Activated CD8-positive, alpha-beta T cell treated with anti-CD3 and anti-CD28 coated beads for 36 hours (primary cell): ENCODE data around the gene ERC2. TPM values are rescaled to one million over a fixed set of nuclear protein-coding genes. Genes with fewer than 3 reads are reported as not detected.

ENCODE experiments used
- ATAC-seq: fragments of 200-7000 bp; cut with Tn5 transposase; one replicate; pipeline ENCODE4 v1.10.0; 2021; ENCODE audit warnings: mild to moderate bottlenecking, moderate library complexity
- CTCF ChIA-PET: fragments of 350-600 bp; sonication (Branson Sonifier 250); formaldehyde crosslinking; loops from one replicate; lab custom pipeline; 2021; ENCODE audit warnings: antibody characterized with exemption; lab: Charles Lee
- POLR2A ChIA-PET: fragments of 350-600 bp; sonication (Branson Sonifier 250); formaldehyde crosslinking; loops from one replicate; lab custom pipeline; 2021; ENCODE audit warnings: antibody characterized with exemption; lab: Charles Lee
- DNase-seq: peaks from one replicate; pipeline ENCODE4 v3.0.0-alpha.2; 2020
- H3K27ac Mint-ChIP-seq: one replicate; pipeline ENCODE4 v1.8.0; 2021; ENCODE audit warnings: mild to moderate bottlenecking, mixed read lengths
- H3K27me3 Mint-ChIP-seq: one replicate; pipeline ENCODE4 v1.8.0; 2021; ENCODE audit warnings: mixed read lengths
- H3K36me3 Mint-ChIP-seq: one replicate; pipeline ENCODE4 v1.8.0; 2021; ENCODE audit warnings: low read depth, mixed read lengths
- H3K4me1 Mint-ChIP-seq: one replicate; pipeline ENCODE4 v1.8.0; 2021; ENCODE audit warnings: low read depth, mixed read lengths
- H3K4me3 Mint-ChIP-seq: one replicate; pipeline ENCODE4 v1.8.0; 2021; ENCODE audit warnings: mild to moderate bottlenecking, moderate library complexity, mixed read lengths
- H3K9me3 Mint-ChIP-seq: one replicate; pipeline ENCODE4 v1.8.0; 2021; ENCODE audit warnings: mixed read lengths
- intact Hi-C: fragments of 100-400 bp; cut with micrococcal nuclease; formaldehyde crosslinking; loops from one replicate; pipeline ENCODE4 v1.10.0; 2022
- total RNA-seq, 2 experiments: library from RNA; stranded (reverse); gene quantifications; one replicate each; pipeline ENCODE4 v1.2.3, GENCODE V29; 2021
- TF ChIP-seq, protein P1 (sequence below): fragments of 200-600 bp; IDR thresholded peaks from one replicate; pipeline ENCODE4 v1.8.0; 2022; ENCODE audit warnings: antibody characterized with exemption, mild to moderate bottlenecking

Gene ERC2
- total RNA-seq, 2 experiments from 2014 or later, result 0.18 to 0.52 TPM

GRCh38 chr3:55624238-55624637, 844.0 kb downstream of the ERC2 start:
- no peaks in the 10 kb centered on the region for H3K27me3 Mint-ChIP-seq
- no peak for ATAC-seq
- DNase-seq, result no peak
- H3K9me3 Mint-ChIP-seq, result no peaks in the 10 kb centered on the region
- no peaks in the 10 kb centered on the region for H3K36me3 Mint-ChIP-seq
- ChIA-PET CTCF (no interaction called here), POLR2A (no interaction called here)
- no peak overlapping the region for H3K27ac Mint-ChIP-seq
- H3K4me3 Mint-ChIP-seq, result no peak overlapping the region
- H3K4me1 Mint-ChIP-seq, result no peaks in the 10 kb centered on the region
- intact Hi-C loops, result no loop called here
- TF ChIP-seq, protein P1, sequence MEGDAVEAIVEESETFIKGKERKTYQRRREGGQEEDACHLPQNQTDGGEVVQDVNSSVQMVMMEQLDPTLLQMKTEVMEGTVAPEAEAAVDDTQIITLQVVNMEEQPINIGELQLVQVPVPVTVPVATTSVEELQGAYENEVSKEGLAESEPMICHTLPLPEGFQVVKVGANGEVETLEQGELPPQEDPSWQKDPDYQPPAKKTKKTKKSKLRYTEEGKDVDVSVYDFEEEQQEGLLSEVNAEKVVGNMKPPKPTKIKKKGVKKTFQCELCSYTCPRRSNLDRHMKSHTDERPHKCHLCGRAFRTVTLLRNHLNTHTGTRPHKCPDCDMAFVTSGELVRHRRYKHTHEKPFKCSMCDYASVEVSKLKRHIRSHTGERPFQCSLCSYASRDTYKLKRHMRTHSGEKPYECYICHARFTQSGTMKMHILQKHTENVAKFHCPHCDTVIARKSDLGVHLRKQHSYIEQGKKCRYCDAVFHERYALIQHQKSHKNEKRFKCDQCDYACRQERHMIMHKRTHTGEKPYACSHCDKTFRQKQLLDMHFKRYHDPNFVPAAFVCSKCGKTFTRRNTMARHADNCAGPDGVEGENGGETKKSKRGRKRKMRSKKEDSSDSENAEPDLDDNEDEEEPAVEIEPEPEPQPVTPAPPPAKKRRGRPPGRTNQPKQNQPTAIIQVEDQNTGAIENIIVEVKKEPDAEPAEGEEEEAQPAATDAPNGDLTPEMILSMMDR, result no peak

- ATAC-seq (no peak), DNase-seq (no peak)
- Mint-ChIP-seq H3K36me3 (no peaks in the 10 kb centered on the region), H3K4me1 (no peaks in the 10 kb centered on the region), H3K4me3 (no peak overlapping the region), H3K27me3 (no peaks in the 10 kb centered on the region), H3K27ac (no peak overlapping the region), H3K9me3 (no peaks in the 10 kb centered on the region)
- POLR2A ChIA-PET, result no interaction called here
- intact Hi-C loops, result no loop called here
- CTCF ChIA-PET, result no interaction called here
- TF ChIP-seq, protein P1, result no peak
These were observed 844.5 kb downstream of the ERC2 start for GRCh38 chr3:55623786-55624185.

DNA sequence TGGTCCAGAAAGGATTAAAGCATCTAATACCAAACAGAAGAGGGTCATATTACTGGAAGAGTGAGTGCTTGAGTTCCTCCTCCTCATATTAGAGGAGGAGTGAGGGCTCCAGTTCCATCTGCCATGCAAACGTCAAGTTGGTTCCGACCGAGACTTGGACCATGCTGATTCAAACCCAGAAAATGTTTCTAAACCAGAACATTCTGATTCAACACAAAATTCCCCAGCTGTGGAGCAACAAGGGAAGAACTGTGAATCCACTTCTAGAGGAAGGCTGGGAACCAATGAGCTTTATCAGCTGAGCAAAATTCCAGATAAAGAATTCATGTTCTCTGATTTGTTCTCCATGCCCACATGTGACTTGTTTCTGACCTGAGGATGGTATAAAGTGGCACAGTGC, 845.5 kb downstream of the ERC2 start:
- Mint-ChIP-seq H3K4me3 (no peak overlapping the region), H3K27me3 (no peaks in the 10 kb centered on the region), H3K4me1 (no peaks in the 10 kb centered on the region), H3K36me3 (no peaks in the 10 kb centered on the region), H3K27ac (no peak overlapping the region), H3K9me3 (no peaks in the 10 kb centered on the region)
- no peak for ATAC-seq
- TF ChIP-seq, protein P1, result no peak
- intact Hi-C loops, result no loop called here
- DNase-seq, result no peak
- POLR2A ChIA-PET, result no interaction called here
- CTCF ChIA-PET, result no interaction called here

DNA sequence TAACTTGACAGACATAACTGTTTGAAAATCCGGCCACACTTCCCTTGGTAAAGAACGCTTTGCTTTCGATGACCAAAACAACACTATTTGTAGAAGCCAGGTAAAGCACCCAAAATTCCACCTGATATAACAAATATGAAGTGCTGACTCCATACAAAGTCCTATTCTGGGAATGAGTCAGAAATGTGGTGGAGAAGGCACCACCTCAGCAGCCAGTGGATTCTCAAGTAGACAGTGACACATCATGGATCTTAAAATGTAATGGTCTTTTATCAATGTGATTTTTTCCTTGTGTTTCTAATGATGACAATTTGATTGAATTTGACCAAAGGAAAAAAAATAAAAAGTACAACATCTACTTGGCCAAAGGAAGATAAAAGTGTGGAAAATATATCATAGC, 846.2 kb downstream of the ERC2 start:
- Mint-ChIP-seq H3K4me3 (no peak overlapping the region), H3K4me1 (no peaks in the 10 kb centered on the region), H3K27me3 (no peaks in the 10 kb centered on the region), H3K27ac (no peak overlapping the region), H3K36me3 (no peaks in the 10 kb centered on the region), H3K9me3 (no peaks in the 10 kb centered on the region)
- TF ChIP-seq, protein P1, result no peak
- POLR2A ChIA-PET, result no interaction called here
- intact Hi-C loops, result no loop called here
- DNase-seq (no peak), ATAC-seq (no peak)
- CTCF ChIA-PET, result no interaction called here

DNA sequence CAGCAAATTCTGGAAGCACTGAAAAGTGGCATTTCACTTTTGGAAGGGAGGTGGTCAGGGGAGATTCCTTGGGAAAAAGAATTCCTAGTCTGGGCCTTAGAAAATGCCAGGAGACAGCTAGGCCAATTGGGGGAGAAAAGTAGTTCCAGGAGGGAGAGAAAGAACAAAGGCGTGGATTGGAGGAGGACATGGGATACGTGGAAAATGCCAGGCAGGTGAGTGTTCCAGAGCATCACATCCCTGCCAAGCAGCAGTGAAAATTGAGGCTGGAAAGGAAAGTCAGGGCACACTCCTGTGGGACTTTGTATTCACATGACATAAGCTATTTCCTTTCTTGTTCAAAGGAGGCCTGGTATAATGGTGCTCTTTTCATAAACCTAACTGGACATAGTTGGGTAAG, 846.6 kb downstream of the ERC2 start:
- ATAC-seq, result no peak
- H3K27ac Mint-ChIP-seq, result no peak overlapping the region
- no peaks in the 10 kb centered on the region for H3K36me3 Mint-ChIP-seq
- CTCF ChIA-PET, result no interaction called here
- POLR2A ChIA-PET, result no interaction called here
- H3K27me3 Mint-ChIP-seq, result no peaks in the 10 kb centered on the region
- TF ChIP-seq, protein P1, result no peak
- DNase-seq, result no peak
- no peaks in the 10 kb centered on the region for H3K9me3 Mint-ChIP-seq
- no peaks in the 10 kb centered on the region for H3K4me1 Mint-ChIP-seq
- no peak overlapping the region for H3K4me3 Mint-ChIP-seq
- intact Hi-C loops, result no loop called here
